Mesenchymal stem cell (in vitro differentiated cells and primary cell): Measurements from ENCODE around the gene ARL15.
A peak's percentile ranks its signal among the peaks of the same experiment; 100 is the strongest.

Experiments used
- DNase-seq: peaks from one replicate; pipeline ENCODE4 v3.0.0-alpha.2; 2013
- H2AFZ ChIP-seq: one replicate; pipeline ENCODE4 v1.6.1; 2013; ENCODE audit warnings: low read depth, mild to moderate bottlenecking, control low read depth, inconsistent platforms, low read length, moderate library complexity
- H2AK5ac ChIP-seq: 2 replicates; pipeline ENCODE4 v1.6.1; 2013; ENCODE audit warnings: low read length, moderate library complexity, mild to moderate bottlenecking, inconsistent platforms; ENCODE audit not compliant: severe bottlenecking
- H2BK120ac ChIP-seq: one replicate; pipeline ENCODE4 v1.6.1; 2013; ENCODE audit warnings: low read depth, mild to moderate bottlenecking, inconsistent platforms, low read length, moderate library complexity
- H2BK12ac ChIP-seq, 2 experiments: one replicate each; pipeline ENCODE4 v1.6.1; 2013; ENCODE audit warnings: inconsistent platforms in 2 of 2, low read length in 2 of 2, mild to moderate bottlenecking in 2 of 2, moderate library complexity in 2 of 2, control low read depth in 1 of 2
- H2BK15ac ChIP-seq: one replicate; pipeline ENCODE4 v1.6.1; 2013; ENCODE audit warnings: mild to moderate bottlenecking, low read depth, inconsistent platforms; ENCODE audit not compliant: poor library complexity, severe bottlenecking
- H2BK5ac ChIP-seq: 2 replicates; pipeline ENCODE4 v1.6.1; 2013; ENCODE audit warnings: low read depth, mild to moderate bottlenecking, low read length, control low read depth, inconsistent platforms; ENCODE audit not compliant: poor library complexity, severe bottlenecking
- H3K14ac ChIP-seq, 2 experiments: one replicate each; pipeline ENCODE4 v1.6.1; 2013; ENCODE audit warnings: inconsistent platforms in 2 of 2, low read length in 2 of 2, control low read depth in 1 of 2, mild to moderate bottlenecking in 1 of 2, moderate library complexity in 1 of 2
- H3K18ac ChIP-seq, 2 experiments: one replicate each; pipeline ENCODE4 v1.6.1; 2013; ENCODE audit warnings: inconsistent platforms in 2 of 2, low read length in 2 of 2, control low read depth in 1 of 2, low read depth in 1 of 2, mild to moderate bottlenecking in 1 of 2
- H3K23ac ChIP-seq, 2 experiments: one replicate each; pipeline ENCODE4 v1.6.1; 2013; ENCODE audit warnings: inconsistent platforms in 2 of 2, low read length in 2 of 2, mild to moderate bottlenecking in 2 of 2, moderate library complexity in 2 of 2, control low read depth in 1 of 2
- H3K27ac ChIP-seq: 2 replicates; pipeline ENCODE4 v1.5.1; 2013; ENCODE audit warnings: mild to moderate bottlenecking, moderate library complexity, low read length, control low read depth, inconsistent platforms; ENCODE audit not compliant: poor library complexity, severe bottlenecking
- H3K27me3 ChIP-seq, 2 experiments: 2 replicates each; pipeline versions ENCODE4 v1.6.1 to v1.7.0; 2013; ENCODE audit warnings: low read length in 2 of 2, mild to moderate bottlenecking in 2 of 2, moderate library complexity in 2 of 2, control low read depth in 1 of 2, inconsistent platforms in 1 of 2; ENCODE audit not compliant: control insufficient read depth in 1 of 2, insufficient read depth in 1 of 2
- H3K36me3 ChIP-seq, 2 experiments: 2 replicates each; pipeline versions ENCODE4 v1.6.1 to v1.7.0; 2013; ENCODE audit warnings: low read length in 2 of 2, control low read depth in 1 of 2, inconsistent platforms in 1 of 2, low read depth in 1 of 2, mild to moderate bottlenecking in 1 of 2; ENCODE audit not compliant: insufficient read depth in 2 of 2, control insufficient read depth in 1 of 2
- H3K4ac ChIP-seq, 2 experiments: one replicate each; pipeline ENCODE4 v1.6.1; 2013; ENCODE audit warnings: inconsistent platforms in 2 of 2, low read length in 2 of 2, mild to moderate bottlenecking in 2 of 2, moderate library complexity in 2 of 2, control low read depth in 1 of 2, low read depth in 1 of 2
- H3K4me1 ChIP-seq: 2 replicates; pipeline ENCODE4 v1.6.1; 2013; ENCODE audit warnings: low read depth, low read length, control low read depth; ENCODE audit not compliant: control insufficient read depth, insufficient read depth
- H3K4me2 ChIP-seq: 2 replicates; pipeline ENCODE4 v1.6.1; 2013; ENCODE audit warnings: low read length, mild to moderate bottlenecking, inconsistent platforms; ENCODE audit not compliant: poor library complexity, severe bottlenecking
- H3K4me3 ChIP-seq, 2 experiments: 2 replicates each; pipeline versions ENCODE4 v1.5.1 to v1.7.0; 2013; ENCODE audit warnings: low read length in 2 of 2, mild to moderate bottlenecking in 2 of 2, control low read depth in 1 of 2, low read depth in 1 of 2; ENCODE audit not compliant: insufficient read depth in 1 of 2
- H3K79me1 ChIP-seq: replicated peaks from 2 replicates; pipeline ENCODE4 v1.6.1; 2013; ENCODE audit warnings: mild to moderate bottlenecking, control low read depth, low read length, inconsistent platforms; ENCODE audit not compliant: poor library complexity, severe bottlenecking
- H3K9ac ChIP-seq: 2 replicates; pipeline ENCODE4 v1.7.0; 2013; ENCODE audit warnings: mild to moderate bottlenecking, low read length, moderate library complexity
- H3K9me3 ChIP-seq: 2 replicates; pipeline ENCODE4 v1.7.0; 2013; ENCODE audit warnings: mild to moderate bottlenecking, low read length; ENCODE audit not compliant: control insufficient read depth
- H4K8ac ChIP-seq: one replicate; pipeline ENCODE4 v1.6.1; 2013; ENCODE audit warnings: inconsistent platforms, mild to moderate bottlenecking, low read length, moderate library complexity
- H4K91ac ChIP-seq: one replicate; pipeline ENCODE4 v1.6.1; 2013; ENCODE audit warnings: mild to moderate bottlenecking, low read length, inconsistent platforms
- WGBS: methylation state at CpG from one replicate; pipeline ENCODE4 v1.1.7; 2013; ENCODE audit warnings: mixed read lengths; 5-methylcytosine and 5-hydroxymethylcytosine counted together

Gene ARL15

DNA sequence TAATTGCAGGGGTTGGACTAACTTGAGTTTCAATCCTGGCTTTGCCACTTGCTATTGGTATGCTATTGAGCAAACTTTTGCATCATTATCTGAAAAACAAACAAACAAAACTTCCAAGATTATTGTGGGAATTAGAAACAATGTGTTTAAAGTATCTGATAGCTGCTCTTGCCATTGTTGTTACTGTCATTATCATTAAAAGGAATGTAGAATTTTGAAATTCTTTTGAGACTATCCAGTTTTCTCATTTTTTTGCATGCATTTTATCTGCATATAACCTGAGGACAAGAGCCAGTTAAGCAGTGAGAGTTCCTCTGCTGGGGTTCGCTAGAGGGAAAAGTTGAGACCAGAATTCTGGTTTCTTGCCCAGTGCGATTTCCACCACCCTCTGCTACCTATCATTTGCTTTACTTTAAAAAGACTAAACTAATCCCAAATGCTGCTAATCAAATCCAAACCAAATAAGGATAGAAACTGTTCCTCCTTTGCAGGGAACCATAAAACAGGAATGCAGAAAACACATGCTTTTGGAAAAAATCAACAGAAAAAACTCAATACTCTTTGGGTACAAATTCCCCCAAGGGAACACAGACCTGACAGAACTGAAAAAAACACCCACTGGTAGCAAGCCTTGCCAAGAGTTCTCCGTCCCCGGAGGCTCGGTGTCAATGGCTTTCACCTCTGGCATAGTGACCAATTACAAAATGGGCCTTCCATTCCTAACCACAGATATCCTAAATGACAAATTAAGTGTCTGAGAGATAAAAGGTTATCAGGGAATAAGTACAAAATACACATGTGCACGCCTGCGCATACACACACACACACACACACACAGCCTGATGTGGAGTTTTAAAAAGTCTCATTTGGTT is 373.7 kb downstream of the ARL15 start:
- H3K9me3 ChIP-seq, result no peaks in the 10 kb centered on the region
- H3K4me2 ChIP-seq, result no peak overlapping the region
- no peak overlapping the region for H2AFZ ChIP-seq
- H3K4ac ChIP-seq, result no peak overlapping the region
- DNase-seq, result no peak
- no peak overlapping the region for H3K27ac ChIP-seq
- no peak overlapping the region for H2BK12ac ChIP-seq
- no peak overlapping the region for H2BK15ac ChIP-seq
- H2AK5ac ChIP-seq, result no peak overlapping the region
- H3K23ac ChIP-seq, result no peak overlapping the region
- peak overlapping the region in 1 of 2 experiments; percentile 21 for H3K18ac ChIP-seq
- H3K4me1 ChIP-seq, result no peaks in the 10 kb centered on the region
- H3K9ac ChIP-seq, result no peak overlapping the region
- no peaks in the 10 kb centered on the region for H3K36me3 ChIP-seq
- H3K14ac ChIP-seq, result no peak overlapping the region
- H2BK5ac ChIP-seq, result no peak overlapping the region
- H3K27me3 ChIP-seq, result no peaks in the 10 kb centered on the region
- H4K91ac ChIP-seq, result no peak overlapping the region
- H3K79me1 ChIP-seq, result no peaks in the 10 kb centered on the region
- no peak overlapping the region for H4K8ac ChIP-seq
- H2BK120ac ChIP-seq, result no peak overlapping the region
- 86% methylated on average over 4 of the region's 7 CpGs for WGBS
- H3K4me3 ChIP-seq, result no peak overlapping the region

DNA sequence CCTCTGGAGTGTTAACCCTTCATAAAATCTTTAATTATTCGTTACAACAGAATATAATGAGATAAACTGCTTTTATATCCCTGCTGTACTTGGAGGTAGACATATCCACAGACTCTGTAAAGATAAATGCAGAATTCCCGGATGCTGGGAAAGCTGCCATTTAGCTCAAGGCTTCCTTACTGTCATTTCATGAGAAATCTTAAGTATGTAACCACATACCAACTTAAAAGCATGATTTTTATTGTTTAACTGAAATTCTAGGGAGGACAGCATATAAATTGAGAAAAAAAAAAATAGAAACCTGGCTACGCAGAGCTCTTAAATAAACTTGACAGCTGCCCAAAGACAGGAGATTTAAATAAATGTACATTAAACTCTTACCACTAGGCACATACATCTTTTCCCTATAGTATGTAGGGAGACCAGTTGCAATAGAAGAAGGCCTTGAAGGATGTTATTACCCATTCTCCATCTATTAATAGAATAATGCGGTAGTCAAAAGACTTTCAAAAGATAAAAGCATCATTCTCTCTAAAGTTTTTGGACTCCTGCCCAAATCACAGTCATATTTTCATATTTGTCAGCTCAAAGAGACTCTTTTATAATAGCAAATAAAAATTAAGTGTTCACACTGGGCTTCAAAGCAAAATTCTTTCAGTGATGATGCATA is 376.1 kb downstream of the ARL15 start:
- Histone ChIP-seq H2AFZ (no peak overlapping the region), H3K27ac (no peak overlapping the region), H3K4ac (no peak overlapping the region), H3K4me2 (no peak overlapping the region), H3K4me1 (no peaks in the 10 kb centered on the region), H2AK5ac (no peak overlapping the region), H4K8ac (no peak overlapping the region), H3K9me3 (no peaks in the 10 kb centered on the region), H3K36me3 (no peaks in the 10 kb centered on the region), H3K9ac (no peak overlapping the region), H4K91ac (no peak overlapping the region), H3K18ac (no peak overlapping the region), H2BK15ac (no peak overlapping the region), H3K27me3 (no peaks in the 10 kb centered on the region), H2BK120ac (no peak overlapping the region), H3K14ac (no peak overlapping the region), H3K79me1 (no peaks in the 10 kb centered on the region), H3K4me3 (no peak overlapping the region), H2BK12ac (no peak overlapping the region), H3K23ac (no peak overlapping the region), H2BK5ac (no peak overlapping the region)
- no CpG with 5 or more reads among the region's 4 CpGs for WGBS
- no peak for DNase-seq

DNA sequence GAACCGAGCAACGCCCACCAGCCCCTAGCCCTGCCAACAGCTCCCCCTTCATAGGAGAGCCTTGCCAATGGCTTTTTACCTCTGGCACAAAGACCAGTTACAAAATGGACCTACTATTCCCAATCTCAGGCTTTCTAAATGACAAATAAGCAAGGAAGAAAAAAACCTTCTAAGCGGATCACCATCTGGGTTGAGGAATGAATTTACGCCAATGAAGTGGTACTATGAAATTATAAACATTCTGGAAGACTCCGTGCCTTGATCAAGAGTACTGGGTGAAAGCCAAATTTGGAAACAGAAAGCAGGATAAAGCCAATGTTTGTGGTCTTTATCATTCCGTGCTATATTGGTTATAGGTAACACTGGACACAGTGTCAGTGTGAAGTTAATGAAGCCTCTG is 378.0 kb downstream of the ARL15 start:
- H3K9me3 ChIP-seq, result no peaks in the 10 kb centered on the region
- H3K27ac ChIP-seq, result no peak overlapping the region
- no peak overlapping the region for H4K8ac ChIP-seq
- DNase-seq, result no peak
- H2AFZ ChIP-seq, result no peak overlapping the region
- H3K79me1 ChIP-seq, result no peaks in the 10 kb centered on the region
- no peak overlapping the region for H2BK120ac ChIP-seq
- no peak overlapping the region for H3K4me2 ChIP-seq
- no peak overlapping the region for H3K18ac ChIP-seq
- WGBS, result 93% methylated on average over 6 of the region's 6 CpGs
- no peak overlapping the region for H3K4ac ChIP-seq
- H3K14ac ChIP-seq, result no peak overlapping the region
- H4K91ac ChIP-seq, result no peak overlapping the region
- no peak overlapping the region for H3K4me3 ChIP-seq
- no peaks in the 10 kb centered on the region for H3K36me3 ChIP-seq
- no peak overlapping the region for H2BK5ac ChIP-seq
- no peak overlapping the region for H2AK5ac ChIP-seq
- no peaks in the 10 kb centered on the region for H3K4me1 ChIP-seq
- H3K9ac ChIP-seq, result no peak overlapping the region
- H3K23ac ChIP-seq, result no peak overlapping the region
- no peaks in the 10 kb centered on the region for H3K27me3 ChIP-seq
- H2BK12ac ChIP-seq, result no peak overlapping the region
- H2BK15ac ChIP-seq, result no peak overlapping the region

DNA sequence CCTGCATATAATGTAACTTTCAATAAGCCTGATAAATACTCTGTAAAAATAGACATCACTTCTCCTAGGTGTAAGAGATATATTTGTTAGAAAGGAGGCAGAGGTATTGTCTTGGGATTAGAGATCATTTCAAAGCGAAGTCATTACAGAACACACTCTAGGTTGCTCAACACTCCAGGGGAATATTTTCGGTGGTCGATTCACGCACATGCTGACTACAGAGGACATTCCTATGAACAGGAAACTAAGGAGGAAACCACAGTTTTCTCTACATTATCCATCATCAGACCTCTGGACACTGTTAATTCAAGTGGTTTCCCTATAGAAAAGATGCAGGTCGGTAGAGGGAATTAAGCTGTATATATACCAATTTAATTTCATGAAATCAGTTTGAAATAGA is 379.9 kb downstream of the ARL15 start:
- no peaks in the 10 kb centered on the region for H3K9me3 ChIP-seq
- H3K27me3 ChIP-seq, result no peaks in the 10 kb centered on the region
- no peak overlapping the region for H3K18ac ChIP-seq
- no peak overlapping the region for H3K23ac ChIP-seq
- H3K27ac ChIP-seq, result no peak overlapping the region
- no peak overlapping the region for H2BK120ac ChIP-seq
- H3K9ac ChIP-seq, result no peak overlapping the region
- H2AK5ac ChIP-seq, result no peak overlapping the region
- no peak overlapping the region for H2BK12ac ChIP-seq
- H3K14ac ChIP-seq, result no peak overlapping the region
- no peak overlapping the region for H3K4me3 ChIP-seq
- H2BK5ac ChIP-seq, result no peak overlapping the region
- H3K4me2 ChIP-seq, result no peak overlapping the region
- peak; percentile 32 for DNase-seq
- H2BK15ac ChIP-seq, result no peak overlapping the region
- no peaks in the 10 kb centered on the region for H3K36me3 ChIP-seq
- WGBS, result 66% methylated on average over 4 of the region's 5 CpGs
- H4K8ac ChIP-seq, result no peak overlapping the region
- no peaks in the 10 kb centered on the region for H3K79me1 ChIP-seq
- no peak overlapping the region for H3K4ac ChIP-seq
- no peak overlapping the region for H4K91ac ChIP-seq
- no peaks in the 10 kb centered on the region for H3K4me1 ChIP-seq
- no peak overlapping the region for H2AFZ ChIP-seq
